DMS79 (cell line): ENCODE data around the gene ARHGDIG.

ENCODE experiments used
- DNase-seq: peaks from one replicate; lab custom pipeline; 2025; lab: John Stamatoyannopoulos, UW

ARHGDIG gene

DNA sequence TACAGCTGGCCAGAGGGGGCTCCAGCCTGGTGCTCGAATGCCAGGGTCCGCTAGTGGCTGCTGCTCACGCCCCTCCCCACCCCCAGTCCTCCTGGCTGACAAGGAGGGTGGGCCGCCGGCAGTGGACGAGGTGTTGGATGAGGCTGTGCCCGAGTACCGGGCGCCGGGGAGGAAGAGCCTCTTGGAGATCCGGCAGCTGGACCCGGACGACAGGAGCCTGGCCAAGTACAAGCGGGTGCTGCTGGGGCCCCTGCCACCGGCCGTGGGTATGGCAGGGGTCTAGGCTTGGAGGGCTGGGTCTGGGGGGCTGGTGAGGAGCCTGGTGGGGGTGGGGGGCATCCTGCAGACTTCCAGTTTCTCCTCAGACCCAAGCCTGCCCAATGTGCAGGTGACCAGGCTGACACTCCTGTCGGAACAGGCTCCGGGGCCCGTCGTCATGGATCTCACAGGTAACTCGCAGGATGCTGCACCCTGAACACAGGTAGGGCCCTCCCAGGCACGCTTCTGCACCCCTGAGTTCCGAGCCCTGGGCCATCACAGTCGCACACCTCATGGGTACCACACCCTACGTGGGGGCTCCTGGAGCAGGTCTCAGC is 1.4 kb downstream of the ARHGDIG start:
- DNase-seq = no peak

DNA sequence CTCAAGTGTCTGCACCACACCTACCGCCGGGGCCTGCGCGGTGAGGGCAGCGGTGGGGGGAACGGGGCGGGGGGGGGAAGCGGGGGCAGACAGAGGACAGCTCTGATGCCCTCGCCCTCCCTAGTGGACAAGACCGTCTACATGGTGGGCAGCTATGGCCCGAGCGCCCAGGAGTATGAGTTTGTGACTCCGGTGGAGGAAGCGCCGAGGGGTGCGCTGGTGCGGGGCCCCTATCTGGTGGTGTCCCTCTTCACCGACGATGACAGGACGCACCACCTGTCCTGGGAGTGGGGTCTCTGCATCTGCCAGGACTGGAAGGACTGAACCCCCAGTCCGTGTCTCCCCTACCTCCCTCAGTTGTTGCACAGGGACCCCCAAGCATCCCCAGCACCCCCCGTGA is 2.1 kb downstream of the ARHGDIG start:
- no peak for DNase-seq

DNA sequence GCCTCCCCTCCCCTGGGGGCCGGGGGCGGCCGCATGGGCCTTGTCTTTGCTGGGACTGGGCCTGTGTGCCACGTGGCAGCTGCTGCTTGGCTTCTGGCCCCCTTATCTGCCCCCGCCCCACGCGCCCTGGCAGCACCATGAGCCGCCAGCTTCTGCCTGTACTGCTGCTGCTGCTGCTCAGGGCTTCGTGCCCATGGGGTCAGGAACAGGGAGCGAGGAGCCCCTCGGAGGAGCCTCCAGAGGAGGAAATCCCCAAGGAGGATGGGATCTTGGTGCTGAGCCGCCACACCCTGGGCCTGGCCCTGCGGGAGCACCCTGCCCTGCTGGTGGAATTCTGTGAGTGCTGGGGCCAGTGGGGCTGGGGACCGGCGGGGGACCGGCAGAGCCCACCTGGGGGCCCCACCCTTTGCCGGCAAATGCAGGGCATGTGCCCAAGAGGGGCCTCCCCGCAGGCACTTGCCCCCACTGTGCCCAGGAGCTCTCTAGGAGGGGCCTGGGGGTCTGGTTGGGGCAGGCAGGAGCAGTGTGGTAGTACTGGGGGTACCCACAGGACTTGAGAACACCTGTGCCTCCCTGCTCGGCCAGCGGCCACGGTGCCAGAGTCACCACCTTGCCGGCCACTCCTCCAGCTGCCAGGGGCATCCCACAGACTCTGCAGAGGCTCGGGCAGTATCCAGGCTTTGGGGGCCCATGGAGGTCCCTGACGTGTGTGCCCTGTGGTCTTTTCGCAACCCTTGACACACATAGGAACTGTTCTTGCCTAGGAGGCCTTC is 2.8 kb downstream of the ARHGDIG start, which contains the start of gene PDIA2:
PDIA2 (plus strand) TSS at position 132 of the 773 bp plus-strand sequence; CDS start at position 138, 6 bp downstream.
- no peak for DNase-seq

DNA sequence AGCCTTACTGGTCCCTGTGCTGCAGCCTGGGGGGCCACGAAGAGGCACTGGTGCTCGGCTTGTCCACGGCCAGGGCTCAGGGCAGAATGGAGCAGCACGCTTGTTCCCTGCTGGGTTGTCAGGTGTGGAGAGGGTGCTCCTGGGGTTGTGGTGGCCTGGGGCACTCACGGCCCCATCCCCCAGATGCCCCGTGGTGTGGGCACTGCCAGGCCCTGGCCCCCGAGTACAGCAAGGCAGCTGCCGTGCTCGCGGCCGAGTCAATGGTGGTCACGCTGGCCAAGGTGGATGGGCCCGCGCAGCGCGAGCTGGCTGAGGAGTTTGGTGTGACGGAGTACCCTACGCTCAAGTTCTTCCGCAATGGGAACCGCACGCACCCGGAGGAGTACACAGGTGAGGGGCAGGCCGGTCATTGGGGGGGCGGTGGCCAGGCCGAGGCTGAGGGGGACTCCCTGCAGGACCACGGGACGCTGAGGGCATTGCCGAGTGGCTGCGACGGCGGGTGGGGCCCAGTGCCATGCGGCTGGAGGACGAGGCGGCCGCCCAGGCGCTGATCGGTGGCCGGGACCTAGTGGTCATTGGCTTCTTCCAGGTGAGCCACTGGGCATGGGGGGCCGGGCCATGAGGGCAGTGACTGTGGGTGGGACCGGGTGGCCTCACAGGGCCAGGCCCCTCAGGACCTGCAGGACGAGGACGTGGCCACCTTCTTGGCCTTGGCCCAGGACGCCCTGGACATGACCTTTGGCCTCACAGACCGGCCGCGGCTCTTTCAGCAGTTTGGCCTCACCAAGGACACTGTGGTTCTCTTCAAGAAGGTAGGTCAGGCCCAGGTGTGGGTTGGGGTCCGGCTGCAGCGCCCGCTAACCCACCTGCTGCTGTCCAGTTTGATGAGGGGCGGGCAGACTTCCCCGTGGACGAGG is 4.1 kb downstream of the ARHGDIG start:
- DNase-seq = no peak

- DNase-seq = no peak
Measured at GRCh38 chr16:285146-286055, 5.0 kb downstream of the ARHGDIG start.

DNA sequence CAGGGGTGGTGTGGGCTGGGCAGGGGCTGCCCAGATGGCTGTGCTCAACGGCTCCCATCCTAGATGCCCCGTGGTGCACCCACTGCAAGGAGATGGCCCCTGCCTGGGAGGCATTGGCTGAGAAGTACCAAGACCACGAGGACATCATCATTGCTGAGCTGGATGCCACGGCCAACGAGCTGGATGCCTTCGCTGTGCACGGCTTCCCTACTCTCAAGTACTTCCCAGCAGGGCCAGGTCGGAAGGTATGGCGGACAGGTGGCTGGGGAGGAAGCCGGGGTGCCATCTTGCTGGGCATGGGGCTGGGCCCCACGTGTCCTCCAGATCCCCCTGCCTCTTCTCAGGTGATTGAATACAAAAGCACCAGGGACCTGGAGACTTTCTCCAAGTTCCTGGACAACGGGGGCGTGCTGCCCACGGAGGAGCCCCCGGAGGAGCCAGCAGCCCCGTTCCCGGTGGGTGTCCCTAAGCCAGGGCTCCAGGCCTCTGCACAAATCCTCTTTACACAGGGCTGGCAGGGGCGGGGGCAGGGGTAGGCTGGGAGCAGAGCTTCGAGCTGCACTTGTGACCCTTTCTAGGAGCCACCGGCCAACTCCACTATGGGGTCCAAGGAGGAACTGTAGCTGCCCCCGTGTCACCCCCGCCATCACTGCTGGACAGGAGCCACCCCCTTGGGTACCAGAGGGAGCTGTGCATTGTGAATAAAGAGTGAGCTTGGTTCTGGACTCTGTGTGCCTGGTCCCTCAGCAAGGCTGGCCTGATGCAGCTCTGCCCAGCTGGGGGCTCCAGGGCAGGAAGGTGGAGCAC is 6.3 kb downstream of the ARHGDIG start:
- no peak for DNase-seq

- no peak for DNase-seq
Measured at GRCh38 chr16:287298-287811, 7.0 kb downstream of the ARHGDIG start.

GRCh38 chr16:287981-288920 is 7.9 kb downstream of the ARHGDIG start:
- no peak for DNase-seq

GRCh38 chr16:289395-289997 is 9.1 kb downstream of the ARHGDIG start:
- no peak for DNase-seq

DNA sequence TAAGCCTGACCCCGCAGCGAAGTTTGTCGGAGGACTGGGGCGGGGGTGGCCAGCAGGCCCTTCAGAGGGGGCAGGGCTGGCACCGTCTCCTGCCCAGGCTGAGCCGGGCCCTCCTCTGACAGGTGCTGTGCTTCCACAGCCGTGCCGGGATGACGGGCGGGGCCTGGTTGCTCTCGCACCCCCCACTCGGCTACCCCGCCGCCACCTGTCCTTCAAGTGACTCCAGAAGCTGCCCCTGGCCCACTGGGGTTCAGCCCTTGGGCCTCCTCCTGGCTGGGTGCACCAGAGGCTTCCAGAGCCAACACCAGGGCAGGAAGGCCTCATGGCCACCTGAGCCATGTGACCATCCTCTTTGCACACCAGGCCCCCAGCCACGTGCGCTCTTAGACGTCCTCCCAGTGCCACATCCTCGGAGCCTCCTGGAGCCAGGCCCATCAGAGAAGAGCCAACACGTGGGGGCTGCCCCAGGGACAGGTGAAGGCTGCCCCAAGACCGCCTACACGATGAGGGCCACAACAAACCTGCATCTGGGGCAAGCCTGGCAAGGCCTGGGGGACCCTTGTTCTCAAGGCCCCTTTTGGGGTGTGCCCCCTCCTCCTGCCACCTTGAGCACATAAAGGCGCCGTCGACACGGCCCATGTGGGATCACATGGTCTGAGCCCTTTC is 9.8 kb downstream of the ARHGDIG start:
- DNase-seq = no peak

GRCh38 chr16:290681-291405 is 10.5 kb downstream of the ARHGDIG start:
- no peak for DNase-seq

DNA sequence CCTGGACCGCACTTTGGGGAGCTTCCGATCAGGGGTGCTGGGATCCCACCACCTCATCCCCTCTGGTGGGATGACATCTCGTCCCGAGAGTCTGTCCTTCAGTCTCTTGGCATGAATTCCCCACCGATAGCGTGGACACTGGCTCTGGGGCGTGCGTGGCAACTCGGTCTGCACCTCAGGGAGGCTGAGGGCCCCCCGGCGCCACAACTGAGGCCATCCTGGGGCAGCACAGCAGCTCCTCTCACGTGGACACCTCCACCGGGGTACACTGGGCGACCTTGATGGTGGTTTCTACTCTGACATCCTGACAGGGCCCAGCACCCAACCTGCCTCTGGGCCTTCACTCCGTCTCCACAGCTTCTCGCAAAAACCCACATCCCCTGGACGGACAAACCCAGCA is 11.1 kb downstream of the ARHGDIG start:
- no peak for DNase-seq

GRCh38 chr16:293043-293775 is 12.8 kb downstream of the ARHGDIG start:
- DNase-seq = no peak

GRCh38 chr16:296276-296675 is 15.9 kb downstream of the ARHGDIG start:
- DNase-seq = no peak

- DNase-seq = no peak
Measured at GRCh38 chr16:296806-297510, 16.6 kb downstream of the ARHGDIG start.

DNA sequence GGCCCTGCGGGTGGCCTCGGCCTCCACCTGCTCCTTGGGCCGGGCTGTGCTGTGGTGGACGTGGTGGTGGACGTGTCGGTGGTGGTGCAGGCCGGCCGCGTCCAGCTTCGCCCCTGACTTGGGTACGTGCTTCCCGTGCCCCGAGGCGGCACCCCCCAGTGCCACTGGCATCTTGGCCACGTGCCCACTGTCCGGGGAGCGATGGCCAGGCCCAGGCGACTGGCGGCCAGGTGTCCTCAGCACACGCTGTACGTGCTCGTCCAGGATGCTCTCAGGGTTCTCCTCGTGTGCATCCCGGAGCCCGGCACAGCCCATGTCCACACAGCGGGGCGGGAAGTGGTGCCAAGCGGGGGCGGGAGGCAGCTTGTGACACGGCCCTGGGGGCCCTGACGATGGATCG is 17.4 kb downstream of the ARHGDIG start:
- DNase-seq = no peak
